OCI-LY7 (cell line): ENCODE measurements around the gene GXYLT1. TPM values are rescaled to one million over a fixed set of nuclear protein-coding genes. Genes with fewer than 3 reads are reported as not detected.

Source experiments
- BruUV-seq: library from RNA; stranded (reverse); fragments of 400-500 nt; replicated peaks from 2 replicates; lab custom pipeline; 2021; lab: Mats Ljungman, UMichigan
- CTCF ChIA-PET: fragments of 300-600 bp; sonication (Branson Sonifier 250); formaldehyde crosslinking; loops from one replicate; lab custom pipeline; 2022; ENCODE audit warnings: antibody characterized with exemption; ENCODE audit not compliant: unreplicated experiment; lab: Charles Lee
- POLR2A ChIA-PET: fragments of 300-600 bp; sonication (Branson Sonifier 250); formaldehyde crosslinking; loops from one replicate; lab custom pipeline; 2022; ENCODE audit warnings: antibody characterized with exemption; lab: Charles Lee
- DNase-seq: peaks from one replicate; pipeline ENCODE4 v3.0.0-alpha.2; 2015; ENCODE audit warnings: low spot score
- H2AFZ ChIP-seq: fragments of 200-600 bp; sonication (generic), shearing (Covaris generic); 2 replicates; pipeline ENCODE4 v1.6.1; 2014; ENCODE audit warnings: mild to moderate bottlenecking, antibody characterized with exemption, low read length, moderate library complexity
- H3K27ac ChIP-seq: fragments of 200-600 bp; sonication (generic); 2 replicates; pipeline ENCODE4 v1.5.1; 2014; ENCODE audit warnings: mixed run types, low read depth, mild to moderate bottlenecking, moderate library complexity, low read length, inconsistent platforms; ENCODE audit not compliant: poor library complexity, severe bottlenecking
- H3K36me3 ChIP-seq: fragments of 200-600 bp; sonication (generic); 2 replicates; pipeline ENCODE4 v1.6.1; 2014; ENCODE audit warnings: mild to moderate bottlenecking, antibody characterized with exemption, low read length, moderate library complexity, mixed read lengths; ENCODE audit not compliant: insufficient read depth
- H3K4me1 ChIP-seq: fragments of 200-600 bp; sonication (generic); 2 replicates; pipeline ENCODE4 v1.5.1; 2014; ENCODE audit warnings: mild to moderate bottlenecking, low read length; ENCODE audit not compliant: insufficient read depth, poor library complexity, severe bottlenecking
- H3K4me2 ChIP-seq: fragments of 200-600 bp; sonication (generic); 2 replicates; pipeline ENCODE4 v1.6.1; 2014; ENCODE audit warnings: mild to moderate bottlenecking, low read length
- H3K4me3 ChIP-seq: fragments of 200-600 bp; sonication (generic); 2 replicates; pipeline ENCODE4 v1.5.1; 2014; ENCODE audit warnings: mild to moderate bottlenecking, low read depth, low read length; ENCODE audit not compliant: poor library complexity, severe bottlenecking
- H3K79me2 ChIP-seq: fragments of 200-600 bp; sonication (generic); 2 replicates; pipeline ENCODE4 v1.6.1; 2016; ENCODE audit warnings: low read depth, mild to moderate bottlenecking, low read length, moderate library complexity, mixed read lengths; ENCODE audit not compliant: insufficient read depth
- H3K9me2 ChIP-seq: fragments of 200-600 bp; sonication (generic); 2 replicates; pipeline ENCODE4 v1.6.1; 2016; ENCODE audit warnings: mild to moderate bottlenecking, low read length, mixed read lengths; ENCODE audit not compliant: insufficient read depth
- H3K9me3 ChIP-seq: fragments of 200-600 bp; sonication (generic); 2 replicates; pipeline ENCODE4 v1.6.1; 2014; ENCODE audit warnings: mild to moderate bottlenecking, mixed run types, low read length, mixed read lengths
- H4K20me1 ChIP-seq: fragments of 200-600 bp; sonication (generic); 2 replicates; pipeline ENCODE4 v1.6.1; 2014; ENCODE audit warnings: mild to moderate bottlenecking, antibody characterized with exemption, low read length, moderate library complexity, mixed read lengths; ENCODE audit not compliant: insufficient read depth
- EZH2phosphoT487 ChIP-seq: fragments of 200-600 bp; sonication (generic); IDR thresholded peaks from 2 replicates; pipeline ENCODE4 v1.6.1; 2018; ENCODE audit warnings: low read depth, borderline replicate concordance, mild to moderate bottlenecking, mixed run types, antibody characterized with exemption, low read length, moderate library complexity, mixed read lengths
- intact Hi-C: fragments of 100-400 bp; cut with micrococcal nuclease; formaldehyde crosslinking; loops from one replicate; pipeline ENCODE4 v1.10.0; 2022; ENCODE audit not compliant: unreplicated experiment
- total RNA-seq, 2 experiments: library from RNA; depleted of rRNA in 1 of 2; stranded (reverse); fragments of >200 nt in 1 of 2; shearing (Covaris generic) in 1 of 2; gene quantifications; 2 replicates each; pipeline ENCODE4 v1.2.3, GENCODE V29; 2014 to 2022
- TF ChIP-seq, protein P1 (sequence below): fragments of 200-600 bp; sonication (generic); conservative IDR thresholded peaks from 2 replicates; pipeline ENCODE4 v1.5.1; 2014; ENCODE audit warnings: mild to moderate bottlenecking, antibody characterized with exemption, low read length, moderate library complexity, mixed read lengths

GXYLT1 gene
- total RNA-seq, 2 experiments from 2014 or later = 9.0 to 11.1 TPM

- POLR2A ChIA-PET = no interaction called here
- no TSS peak for BruUV-seq
- H3K36me3 ChIP-seq = peaks cover 4% of the 10 kb centered on the region; the same call in 1 of the 2 replicates
- H3K4me2 ChIP-seq = no peak overlapping the region
- no peaks in the 10 kb centered on the region for H3K9me2 ChIP-seq
- H3K4me3 ChIP-seq = no peak overlapping the region
- no peaks in the 10 kb centered on the region for H3K79me2 ChIP-seq
- no peaks in the 10 kb centered on the region for H3K4me1 ChIP-seq
- no peak for DNase-seq
- H3K9me3 ChIP-seq = no peaks in the 10 kb centered on the region
- CTCF ChIA-PET = no interaction called here
- H4K20me1 ChIP-seq = no peaks in the 10 kb centered on the region
- no peak overlapping the region for H3K27ac ChIP-seq
- H2AFZ ChIP-seq = no peak overlapping the region
- intact Hi-C loops = no loop called here
- TF ChIP-seq, protein P1, sequence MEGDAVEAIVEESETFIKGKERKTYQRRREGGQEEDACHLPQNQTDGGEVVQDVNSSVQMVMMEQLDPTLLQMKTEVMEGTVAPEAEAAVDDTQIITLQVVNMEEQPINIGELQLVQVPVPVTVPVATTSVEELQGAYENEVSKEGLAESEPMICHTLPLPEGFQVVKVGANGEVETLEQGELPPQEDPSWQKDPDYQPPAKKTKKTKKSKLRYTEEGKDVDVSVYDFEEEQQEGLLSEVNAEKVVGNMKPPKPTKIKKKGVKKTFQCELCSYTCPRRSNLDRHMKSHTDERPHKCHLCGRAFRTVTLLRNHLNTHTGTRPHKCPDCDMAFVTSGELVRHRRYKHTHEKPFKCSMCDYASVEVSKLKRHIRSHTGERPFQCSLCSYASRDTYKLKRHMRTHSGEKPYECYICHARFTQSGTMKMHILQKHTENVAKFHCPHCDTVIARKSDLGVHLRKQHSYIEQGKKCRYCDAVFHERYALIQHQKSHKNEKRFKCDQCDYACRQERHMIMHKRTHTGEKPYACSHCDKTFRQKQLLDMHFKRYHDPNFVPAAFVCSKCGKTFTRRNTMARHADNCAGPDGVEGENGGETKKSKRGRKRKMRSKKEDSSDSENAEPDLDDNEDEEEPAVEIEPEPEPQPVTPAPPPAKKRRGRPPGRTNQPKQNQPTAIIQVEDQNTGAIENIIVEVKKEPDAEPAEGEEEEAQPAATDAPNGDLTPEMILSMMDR = no peak
- TF ChIP-seq EZH2phosphoT487 = no peak
Observed at GRCh38 chr12:42180990-42181596, 36.4 kb upstream of the GXYLT1 start.

DNA sequence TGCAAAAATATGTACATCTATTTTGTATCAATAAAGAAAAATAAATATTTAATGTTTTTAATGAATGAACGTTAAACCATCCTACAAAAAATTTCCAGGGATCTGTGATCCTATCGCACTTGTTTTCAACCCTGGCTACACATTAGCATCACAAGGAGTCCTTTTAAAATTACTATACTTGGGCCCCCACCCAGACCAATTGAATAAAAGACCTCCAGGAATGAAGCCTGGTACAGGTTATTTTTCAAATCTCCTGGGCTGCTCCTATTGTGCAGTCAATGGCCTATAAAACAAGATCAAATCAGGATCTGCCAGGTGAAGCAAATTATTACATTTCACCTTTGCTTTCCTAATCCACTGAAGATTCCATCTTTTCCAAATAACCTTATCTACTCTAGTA lies 33.4 kb upstream of the GXYLT1 start:
- CTCF ChIA-PET = no interaction called here

DNA sequence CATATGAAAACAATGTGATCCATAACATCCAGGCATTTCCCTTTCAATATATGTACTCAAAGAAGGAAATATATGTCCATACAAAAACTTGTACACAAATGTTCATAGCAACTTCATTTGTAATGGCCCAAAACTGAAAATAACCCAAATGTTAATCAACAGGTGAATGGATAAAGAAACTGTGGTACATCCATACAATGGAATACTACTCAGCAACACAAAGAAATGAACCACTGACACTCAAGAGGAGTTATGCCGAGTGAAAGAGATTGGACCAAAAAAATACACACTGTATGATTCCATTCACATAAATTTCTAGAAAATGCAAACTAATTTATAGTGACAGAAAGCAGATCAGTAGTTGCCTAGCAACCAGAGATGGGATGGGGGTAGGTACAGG lies 30.3 kb upstream of the GXYLT1 start:
- Histone ChIP-seq H3K4me2 (no peak overlapping the region), H3K36me3 (peaks cover 11% of the 10 kb centered on the region), H3K4me1 (peaks cover 6% of the 10 kb centered on the region), H2AFZ (no peak overlapping the region), H3K9me2 (no peaks in the 10 kb centered on the region), H3K4me3 (no peak overlapping the region), H4K20me1 (no peaks in the 10 kb centered on the region), H3K27ac (no peak overlapping the region), H3K9me3 (no peaks in the 10 kb centered on the region; the same call in 1 of the 2 replicates), H3K79me2 (no peaks in the 10 kb centered on the region; the same call in 1 of the 2 replicates)
- ChIA-PET POLR2A (no interaction called here), CTCF (no interaction called here)
- TF ChIP-seq EZH2phosphoT487 = no peak
- TF ChIP-seq, protein P1 = no peak
- intact Hi-C loops = no loop called here
- DNase-seq = no peak
- BruUV-seq = no TSS peak

More for the DNA sequence above, 33.4 kb upstream of the GXYLT1 start:
- Histone ChIP-seq H4K20me1 (no peaks in the 10 kb centered on the region), H3K79me2 (no peaks in the 10 kb centered on the region; the same call in 1 of the 2 replicates), H3K9me3 (no peaks in the 10 kb centered on the region; the same call in 1 of the 2 replicates), H2AFZ (no peak overlapping the region), H3K4me1 (peaks cover 2% of the 10 kb centered on the region), H3K36me3 (peaks cover 7% of the 10 kb centered on the region), H3K4me2 (no peak overlapping the region), H3K9me2 (no peaks in the 10 kb centered on the region), H3K27ac (no peak overlapping the region), H3K4me3 (no peak overlapping the region)
- intact Hi-C loops = no loop called here
- DNase-seq = no peak
- POLR2A ChIA-PET = no interaction called here
- no peak for TF ChIP-seq EZH2phosphoT487
- TF ChIP-seq, protein P1 = no peak
- no TSS peak for BruUV-seq
